Stimulated activated CD4-positive, alpha-beta T cell treated with anti-CD3 and anti-CD28 coated beads, TNF-alpha, amount 100 ng/mL, for 4 hours (primary cell): ENCODE results near the gene SORCS2.

Source experiments
- DNase-seq, 3 experiments: peaks; one replicate each; pipeline ENCODE4 v3.0.0-alpha.2; 2020; ENCODE audit warnings: low read depth in 3 of 3

Gene SORCS2

DNA sequence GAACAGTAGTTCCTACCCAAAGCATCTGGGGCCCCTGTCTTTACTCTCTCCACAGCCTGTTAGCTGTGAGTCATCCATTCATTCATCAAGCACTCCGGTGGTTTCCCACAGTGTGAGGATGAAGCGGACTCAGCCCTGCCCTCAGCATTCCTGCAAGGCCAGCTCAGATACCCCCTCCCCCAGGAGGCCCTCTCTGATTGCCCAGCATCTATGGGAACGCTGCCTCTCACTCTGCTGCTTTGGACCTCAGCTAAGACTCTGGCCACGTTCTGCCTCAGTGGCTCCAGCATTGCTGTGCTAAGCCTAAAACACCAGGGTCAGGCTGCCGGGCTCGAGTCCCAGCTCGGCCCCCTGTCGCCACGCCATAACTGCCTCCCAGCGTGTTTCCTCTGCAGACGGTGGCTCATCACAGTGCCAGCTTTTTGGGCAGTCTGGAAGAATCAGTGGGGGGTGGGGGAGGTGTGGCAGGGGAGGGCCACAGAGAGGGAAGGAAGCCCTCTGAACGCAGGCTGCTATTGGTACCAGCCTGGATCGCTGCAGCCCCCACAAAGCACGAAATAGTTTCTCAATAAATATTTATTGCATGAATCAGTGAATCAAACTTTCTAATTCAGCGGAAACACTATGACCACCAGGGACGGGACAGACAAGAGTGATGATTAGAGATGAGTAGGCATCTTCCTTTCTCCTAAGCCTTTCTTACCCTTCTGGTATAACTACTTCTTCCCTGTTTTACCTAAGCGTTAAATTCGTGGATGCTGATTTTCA is 74.4 kb downstream of the SORCS2 start:
- no peak for DNase-seq

DNA sequence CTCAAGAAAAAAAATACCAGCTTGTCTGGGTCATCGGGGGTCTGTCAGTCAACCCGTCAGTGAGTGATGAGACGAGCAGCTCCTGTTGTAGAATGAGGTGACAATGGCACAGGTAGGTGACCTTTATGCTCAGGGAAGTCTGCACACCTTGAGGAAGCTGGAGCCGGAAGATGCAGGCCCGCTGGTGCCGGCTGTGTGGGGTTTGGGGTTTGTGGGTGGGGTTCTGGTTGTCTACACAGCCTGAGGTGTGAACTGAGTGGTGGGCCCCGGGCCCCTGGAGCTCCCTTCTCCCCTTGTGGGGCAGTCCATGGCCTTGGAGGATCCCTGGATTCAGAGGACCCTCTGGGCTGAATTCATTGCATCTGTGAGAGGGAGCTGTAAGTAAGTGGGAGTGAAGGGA is 75.5 kb downstream of the SORCS2 start:
- DNase-seq: no peak

DNA sequence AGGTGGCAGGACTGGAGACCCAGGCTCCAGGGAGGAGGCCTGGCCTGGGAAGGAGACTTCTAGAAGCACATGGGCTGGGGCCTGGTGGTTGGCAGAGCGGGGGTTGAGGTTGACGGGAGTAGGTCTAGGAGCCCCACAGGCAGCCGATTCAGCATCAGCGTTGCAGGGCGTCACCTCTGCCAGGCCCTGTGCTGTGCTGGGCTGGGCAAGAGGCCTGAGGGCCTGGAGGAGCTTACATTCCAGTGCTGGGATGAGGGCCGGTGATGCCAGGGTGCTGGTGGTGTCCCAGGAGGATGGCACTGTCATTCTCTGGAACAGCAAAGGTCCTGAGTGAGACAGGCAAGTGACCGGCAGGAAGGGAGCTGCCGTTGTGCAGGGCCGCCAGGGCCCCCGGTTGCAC is 76.6 kb downstream of the SORCS2 start:
- no peak for DNase-seq

DNA sequence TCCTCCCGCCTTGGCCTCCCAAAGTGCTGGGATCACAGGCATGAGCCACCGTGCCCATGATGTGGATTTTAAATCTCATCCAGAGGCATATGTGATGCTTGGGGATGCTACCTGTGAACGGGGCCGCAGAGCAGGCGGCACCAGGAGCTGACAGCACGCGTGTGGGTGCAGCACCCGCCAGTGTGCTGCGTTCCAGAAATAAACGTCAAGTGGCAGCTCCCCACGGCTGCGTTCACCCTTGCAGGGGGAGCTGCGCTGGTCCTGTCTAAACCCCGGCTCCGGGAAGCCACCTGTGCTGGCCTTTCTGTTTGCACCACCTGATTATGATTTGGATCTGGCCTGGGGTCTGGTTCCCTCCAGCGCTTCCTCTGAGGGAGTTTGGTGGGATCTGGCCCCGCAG is 77.8 kb downstream of the SORCS2 start:
- no peak for DNase-seq

DNA sequence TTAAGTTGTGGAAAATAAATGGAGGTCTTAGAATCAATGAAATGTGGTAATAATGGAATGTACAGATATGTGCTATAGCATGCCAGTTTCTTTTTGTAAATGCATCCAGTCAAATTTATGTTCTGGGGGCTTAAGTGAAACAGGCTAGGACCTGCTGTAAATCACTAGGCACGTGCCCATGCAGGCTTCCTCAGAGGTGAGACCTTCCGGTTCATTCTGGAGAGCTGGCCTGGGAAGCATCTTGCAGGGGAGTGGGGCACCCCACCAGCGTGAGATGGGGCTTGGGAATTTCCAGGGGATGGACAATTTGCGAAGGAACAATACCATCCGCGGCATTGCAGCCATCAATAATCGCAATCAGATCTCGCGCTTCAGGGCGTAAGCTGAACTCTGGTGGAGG is 80.1 kb downstream of the SORCS2 start:
- no peak for DNase-seq

DNA sequence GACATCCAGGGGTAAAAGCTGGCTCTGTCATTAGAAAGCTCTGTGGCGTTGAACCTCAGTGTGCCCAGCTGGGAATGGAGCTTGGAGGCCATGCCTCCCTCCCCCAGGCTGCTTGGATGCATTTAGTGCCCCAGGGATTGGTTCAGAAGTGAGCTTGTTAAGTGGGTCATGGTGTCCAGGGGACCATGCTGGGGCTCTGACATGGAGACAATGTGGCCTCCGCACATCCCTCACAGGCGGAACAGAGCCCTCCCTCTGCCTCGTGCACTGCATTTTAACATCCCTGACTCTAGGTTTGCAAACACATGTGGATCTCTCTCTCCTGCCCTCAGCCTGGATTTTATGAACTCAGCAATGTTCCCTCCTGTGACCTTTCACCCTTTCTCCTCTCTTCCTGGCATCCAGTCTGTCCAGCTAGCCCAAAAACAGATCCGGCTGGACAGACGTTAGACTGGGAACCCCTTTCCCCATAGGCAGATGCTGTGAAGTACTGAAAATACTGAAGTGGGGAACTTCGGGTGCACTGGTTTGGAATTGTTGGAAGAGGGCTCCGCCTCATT is 81.5 kb downstream of the SORCS2 start:
- DNase-seq: no peak

DNA sequence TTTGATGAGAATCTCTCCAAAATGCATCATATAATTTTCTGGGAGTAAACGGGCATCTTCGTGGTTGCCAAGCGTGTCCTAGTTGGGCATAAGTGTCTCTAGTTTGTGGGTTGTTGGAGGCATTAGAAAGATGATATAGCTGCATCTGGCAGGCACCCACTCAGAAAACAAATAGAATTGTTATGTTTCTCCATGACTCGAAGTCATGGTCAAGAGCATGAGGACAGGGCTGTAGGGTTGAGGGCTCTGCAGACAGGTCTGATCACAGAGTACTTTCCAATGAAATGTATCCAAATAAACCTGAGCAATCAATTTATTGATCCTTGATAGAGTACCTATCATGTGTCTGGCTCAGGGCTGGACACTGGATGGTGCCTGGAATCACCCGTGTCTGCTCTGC is 82.7 kb downstream of the SORCS2 start:
- no peak for DNase-seq

DNA sequence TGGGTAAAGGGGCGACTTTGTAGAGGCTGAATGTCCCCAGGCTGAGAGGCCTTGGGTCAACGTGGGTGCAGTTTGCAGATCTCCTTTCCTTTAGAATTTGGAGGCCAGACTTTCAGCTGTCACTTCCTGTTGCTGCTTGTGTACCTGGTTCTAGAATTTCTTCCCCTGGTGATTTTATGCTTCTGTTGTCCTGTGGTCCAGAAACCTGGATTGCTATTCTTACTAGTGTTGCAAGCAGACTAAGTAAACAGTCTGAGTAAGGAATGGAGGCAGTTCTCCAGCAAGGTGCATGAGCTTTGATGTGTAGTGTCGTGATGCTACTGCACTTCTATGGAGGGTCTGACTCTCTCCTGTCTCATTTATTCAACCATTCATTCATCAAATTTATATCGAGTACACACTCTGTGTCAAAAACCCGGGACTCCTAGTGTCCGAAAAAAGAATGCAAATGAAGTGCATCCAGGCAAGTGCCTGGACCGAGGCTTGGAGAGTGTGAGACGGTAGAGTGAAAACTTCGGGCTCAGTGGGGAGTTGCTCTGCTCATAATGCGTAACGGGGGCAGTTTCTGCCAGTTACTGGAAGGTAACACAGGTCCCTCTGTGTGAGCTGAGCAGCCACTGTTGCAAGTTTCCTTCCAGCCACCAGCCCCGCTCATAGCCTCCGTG is 83.3 kb downstream of the SORCS2 start:
- DNase-seq: no peak

DNA sequence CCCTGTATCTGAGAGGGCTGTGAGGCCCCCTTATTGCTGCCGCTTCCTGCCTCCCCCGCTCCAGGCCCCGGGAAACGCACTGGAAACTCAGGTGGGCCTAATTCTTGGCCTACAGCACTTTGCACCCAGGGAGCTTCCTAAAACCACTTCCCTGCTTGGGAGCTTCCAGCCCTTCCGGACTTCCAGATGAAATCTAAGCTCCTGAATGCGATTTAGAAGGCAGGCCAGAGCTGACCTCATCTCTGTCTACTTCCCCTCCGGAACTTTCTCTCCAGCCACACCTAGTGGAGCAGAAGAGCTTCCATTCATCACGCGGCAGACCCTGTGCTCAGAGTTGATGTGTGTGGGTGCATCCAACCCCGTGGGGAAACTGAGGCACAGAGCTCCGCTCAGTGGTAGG is 84.2 kb downstream of the SORCS2 start:
- DNase-seq: no peak

DNA sequence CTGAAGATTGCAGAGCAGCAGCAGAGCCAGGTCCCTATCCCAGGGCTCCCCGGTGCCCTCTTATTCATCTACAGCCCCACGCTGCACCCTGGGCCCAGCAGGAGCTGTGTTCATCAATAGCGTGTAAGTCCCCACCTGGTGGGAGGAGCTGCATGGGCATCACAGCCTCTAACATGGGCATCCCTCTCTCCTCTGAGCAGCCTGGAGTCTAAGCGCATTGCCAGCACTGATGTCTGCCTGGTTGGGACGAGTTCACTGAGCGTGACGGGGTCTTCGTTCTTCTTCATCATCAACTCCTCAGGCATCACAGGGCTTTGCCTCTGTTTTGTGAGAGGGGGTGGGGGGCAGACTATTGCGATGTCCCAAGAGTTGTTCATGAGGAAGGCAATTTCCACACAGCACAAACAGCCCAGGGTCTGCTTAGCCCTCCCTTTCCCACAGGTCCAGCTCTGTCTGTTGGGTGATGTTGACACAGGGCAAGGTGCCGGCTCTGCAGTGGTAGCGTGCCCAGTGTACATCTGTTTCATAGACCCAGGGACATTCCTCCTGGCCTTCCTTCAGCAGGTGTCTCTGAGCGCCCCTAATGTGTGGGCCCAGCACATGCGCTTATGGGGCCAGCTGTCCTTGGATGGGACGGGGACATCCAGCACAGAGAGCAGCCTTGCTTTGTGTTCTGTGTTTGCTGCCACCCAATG is 85.9 kb downstream of the SORCS2 start:
- DNase-seq: no peak

DNA sequence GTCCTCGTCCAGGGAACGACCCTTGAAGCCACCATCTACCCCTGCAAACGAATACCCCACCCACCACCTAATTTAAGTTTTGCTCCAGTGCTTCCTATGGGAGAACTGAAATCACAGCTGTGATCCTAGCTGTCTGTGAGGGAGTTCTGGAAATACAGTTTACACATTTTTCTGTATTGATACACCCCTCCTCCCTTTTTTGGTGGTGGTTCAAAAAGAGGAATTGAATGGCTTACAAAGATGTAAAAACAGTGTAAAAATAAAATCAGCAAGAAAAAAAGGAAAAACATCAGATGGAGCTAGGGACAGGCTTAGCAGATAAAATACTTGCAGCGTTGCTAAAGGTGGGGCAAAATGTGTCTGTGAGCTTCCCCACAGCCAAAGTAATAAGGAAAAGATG is 86.6 kb downstream of the SORCS2 start:
- DNase-seq: no peak

DNA sequence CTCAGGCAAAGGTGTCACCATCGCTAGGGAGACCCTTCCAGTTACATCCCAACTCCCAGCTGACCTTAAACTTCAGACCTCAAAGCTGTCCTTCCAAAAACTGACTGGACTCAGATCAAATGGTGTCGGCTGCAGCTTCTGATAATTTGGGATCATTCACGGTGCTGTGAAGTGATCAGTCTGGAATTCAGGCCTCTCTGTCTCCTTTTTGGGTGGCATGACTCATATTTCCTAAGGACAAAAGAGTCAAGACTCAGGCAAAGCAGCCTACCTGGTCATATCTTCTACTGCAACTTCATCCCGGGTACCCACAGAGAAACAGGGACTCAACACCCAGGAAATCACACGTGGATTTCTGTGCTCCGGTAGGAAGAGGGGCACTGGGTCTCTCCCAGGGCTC is 87.6 kb downstream of the SORCS2 start:
- DNase-seq: no peak

DNA sequence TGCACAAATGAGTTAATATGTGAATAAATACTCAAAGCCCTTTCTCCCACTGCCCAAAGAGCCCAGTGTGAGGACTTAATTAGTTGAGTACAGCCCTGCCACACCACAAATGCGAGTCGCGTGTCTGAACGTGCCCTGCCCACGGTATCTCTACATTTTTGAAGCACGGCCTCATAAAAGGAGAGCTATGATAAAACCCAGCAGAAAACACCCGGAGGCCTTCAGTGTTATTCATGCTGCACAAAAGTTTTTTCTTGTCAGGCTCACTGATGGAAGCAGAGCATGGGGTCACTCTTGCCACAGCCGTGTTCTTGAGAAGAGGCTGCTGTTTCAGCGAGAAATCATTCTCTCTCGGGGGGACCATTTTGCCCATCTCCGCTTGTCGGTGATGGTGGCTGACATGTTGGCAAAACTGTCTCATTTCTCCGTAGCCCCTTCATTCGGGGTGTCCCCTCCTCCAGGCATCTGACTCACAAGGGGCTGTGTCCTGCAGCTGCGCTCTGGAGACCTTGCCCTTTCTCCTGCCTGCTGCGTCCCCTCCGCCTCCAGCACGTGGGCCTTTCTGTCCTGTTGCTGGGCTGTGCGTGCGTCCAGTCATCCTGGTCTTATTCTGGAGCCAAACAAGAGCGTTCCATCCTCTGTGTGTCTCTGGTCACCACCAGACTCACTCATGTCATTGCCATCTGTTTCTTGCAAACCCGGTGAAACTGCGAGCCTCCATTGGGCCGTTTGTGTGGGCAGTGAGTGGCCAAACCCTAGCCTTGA is 88.8 kb downstream of the SORCS2 start:
- no peak for DNase-seq

DNA sequence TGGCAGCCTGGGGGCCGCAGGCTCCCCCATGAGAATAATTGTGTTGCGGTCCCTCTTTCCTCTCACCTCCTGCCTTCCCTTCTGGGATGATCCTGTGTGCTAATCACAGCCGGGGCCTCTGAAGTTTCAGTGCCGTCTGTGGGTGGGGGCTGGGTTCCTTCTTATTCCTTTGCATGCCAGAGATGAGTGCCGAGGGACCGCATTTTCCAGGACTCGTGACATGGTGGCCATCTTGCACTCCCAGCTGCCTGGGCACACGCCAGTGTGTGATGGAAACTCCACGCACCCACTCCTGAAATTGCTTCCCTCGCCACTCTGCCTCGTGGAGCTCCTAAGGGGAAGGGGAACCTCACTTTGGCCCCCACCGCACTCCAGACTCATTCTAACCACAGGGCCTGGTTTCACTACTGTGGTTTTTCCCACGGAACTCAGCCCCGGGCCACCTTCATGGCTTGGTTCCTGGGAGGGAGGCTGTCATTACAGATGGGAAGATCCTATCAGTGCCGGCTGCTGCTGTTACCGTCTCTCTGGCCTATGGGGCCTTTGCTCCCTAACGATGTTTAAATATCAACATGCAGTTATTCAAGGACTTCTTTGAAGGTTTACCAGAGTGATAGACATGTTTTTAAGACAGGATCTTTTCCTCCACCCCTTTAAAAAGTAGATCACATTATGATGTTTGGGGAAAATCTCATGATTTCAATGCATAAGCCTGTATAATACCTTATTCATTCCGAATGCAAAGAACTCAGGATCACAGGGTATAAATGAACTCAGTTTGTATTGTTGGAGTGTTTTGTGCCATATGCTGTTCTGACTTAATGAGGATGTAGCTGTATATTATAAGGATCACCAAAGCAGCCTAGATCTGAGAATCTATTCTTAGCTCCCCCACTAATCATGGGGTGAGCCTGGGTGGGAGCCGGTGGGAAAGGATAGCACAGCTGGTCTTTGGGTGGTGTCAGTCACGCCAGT is 89.6 kb downstream of the SORCS2 start:
- DNase-seq: no peak

DNA sequence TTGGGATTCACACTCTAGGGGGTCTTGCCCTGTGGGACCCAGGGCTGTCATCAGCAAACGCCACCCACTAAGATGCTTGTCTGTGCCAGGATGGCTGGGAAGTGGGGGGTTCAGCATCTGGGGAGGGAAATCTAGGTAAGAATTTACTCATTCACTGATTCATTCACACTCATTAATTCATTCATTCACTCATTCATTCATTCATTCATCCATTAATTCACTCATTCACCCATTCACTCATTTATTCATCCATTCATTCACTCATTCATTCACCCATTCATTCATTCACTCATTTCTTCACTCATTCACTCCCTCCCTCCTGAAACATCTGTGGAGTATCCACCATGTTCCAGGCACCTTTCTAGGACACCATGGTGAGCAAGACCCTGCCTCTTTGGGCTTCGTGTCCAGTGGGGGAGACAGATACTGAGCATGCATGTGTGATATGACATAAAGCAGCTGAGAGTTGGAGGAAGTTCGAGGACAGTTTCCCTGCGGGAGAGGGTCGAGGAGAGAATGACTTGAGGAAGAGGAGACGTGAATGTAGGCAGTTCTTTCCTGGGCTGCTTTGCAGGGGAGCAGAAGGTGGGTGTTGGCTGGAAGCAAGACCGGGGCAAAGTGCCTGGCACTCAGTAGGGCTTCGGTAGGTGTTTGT is 90.6 kb downstream of the SORCS2 start:
- no peak for DNase-seq

DNA sequence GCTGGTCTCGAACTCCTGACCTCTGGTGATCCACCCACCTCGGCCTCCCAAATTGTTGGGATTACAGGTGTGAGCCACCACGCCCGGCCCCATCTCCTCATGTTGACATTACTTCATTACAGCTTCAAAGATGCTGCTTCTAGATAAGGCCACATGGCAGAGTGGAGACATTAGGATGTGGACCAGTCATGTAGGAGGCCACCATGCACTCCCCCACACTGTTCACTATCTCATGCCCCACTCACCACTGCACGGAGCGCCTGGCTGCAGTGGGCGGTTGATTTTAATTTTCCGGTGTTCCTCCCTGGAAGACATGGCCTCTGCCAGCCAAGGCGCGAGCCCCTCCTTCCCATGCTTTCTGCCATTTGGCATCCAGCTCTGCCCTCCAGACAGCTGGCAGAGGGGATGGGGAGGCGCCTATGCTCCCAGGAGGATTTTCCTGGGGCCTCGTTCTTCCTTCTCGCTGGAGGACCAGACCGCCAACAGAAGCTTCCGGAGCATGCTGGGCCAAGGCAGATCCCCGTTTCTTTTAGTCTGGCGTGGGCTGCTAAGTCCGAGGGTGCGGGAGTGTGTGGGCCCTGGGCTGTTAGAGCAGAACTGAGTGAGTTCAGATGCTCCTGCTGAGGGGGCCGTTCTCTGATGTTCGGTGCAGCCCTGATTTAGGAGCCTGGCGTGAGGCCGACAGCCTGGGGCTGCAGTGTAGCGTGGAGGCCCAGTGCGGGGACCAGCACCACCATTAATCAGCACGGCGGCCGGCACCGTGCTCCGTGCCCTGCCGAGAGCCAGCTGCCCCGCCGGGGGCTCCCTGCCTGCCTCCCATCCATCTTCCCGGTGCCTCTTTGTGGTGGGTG is 93.1 kb downstream of the SORCS2 start:
- no peak for DNase-seq

DNA sequence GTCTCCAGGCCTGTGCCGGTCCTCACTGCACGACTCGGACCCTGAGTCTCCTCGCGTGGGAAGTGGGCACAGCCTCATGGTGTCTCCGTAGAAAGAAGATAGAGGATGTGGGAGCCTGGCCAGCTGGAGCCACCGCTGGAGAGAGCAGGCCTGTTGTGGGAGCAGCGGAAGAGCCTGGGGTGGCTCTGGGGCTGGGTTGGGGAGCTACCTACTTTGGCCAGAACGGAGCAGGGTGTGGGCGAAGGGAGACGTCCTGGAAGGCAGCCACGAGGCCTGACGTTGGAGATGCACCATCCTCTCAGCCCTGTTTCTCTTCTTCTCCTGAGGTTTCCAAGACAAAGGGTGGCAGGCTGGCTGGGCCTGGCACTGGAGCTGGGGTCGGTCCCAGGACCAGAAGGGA is 93.8 kb downstream of the SORCS2 start:
- DNase-seq: no peak

DNA sequence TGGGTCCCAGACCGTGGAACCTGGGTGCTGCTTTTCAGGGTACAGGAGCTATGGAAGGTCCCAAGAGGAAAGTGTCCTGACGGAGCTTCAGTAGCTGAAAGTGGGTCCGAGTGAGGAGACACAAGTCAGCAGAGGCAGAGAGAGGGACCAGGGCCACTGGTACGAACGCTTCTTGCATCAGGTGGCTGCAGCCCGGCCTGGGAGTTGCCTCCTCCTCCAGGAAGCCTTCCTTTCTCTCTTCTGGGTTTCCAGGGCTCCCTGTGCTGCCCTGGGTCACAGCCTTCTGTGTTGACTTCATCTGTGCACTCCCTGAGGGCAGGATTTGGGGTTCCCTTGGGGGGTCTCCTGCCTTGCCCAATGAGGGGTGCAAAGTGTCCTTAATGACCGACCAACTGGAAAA is 94.5 kb downstream of the SORCS2 start:
- no peak for DNase-seq

DNA sequence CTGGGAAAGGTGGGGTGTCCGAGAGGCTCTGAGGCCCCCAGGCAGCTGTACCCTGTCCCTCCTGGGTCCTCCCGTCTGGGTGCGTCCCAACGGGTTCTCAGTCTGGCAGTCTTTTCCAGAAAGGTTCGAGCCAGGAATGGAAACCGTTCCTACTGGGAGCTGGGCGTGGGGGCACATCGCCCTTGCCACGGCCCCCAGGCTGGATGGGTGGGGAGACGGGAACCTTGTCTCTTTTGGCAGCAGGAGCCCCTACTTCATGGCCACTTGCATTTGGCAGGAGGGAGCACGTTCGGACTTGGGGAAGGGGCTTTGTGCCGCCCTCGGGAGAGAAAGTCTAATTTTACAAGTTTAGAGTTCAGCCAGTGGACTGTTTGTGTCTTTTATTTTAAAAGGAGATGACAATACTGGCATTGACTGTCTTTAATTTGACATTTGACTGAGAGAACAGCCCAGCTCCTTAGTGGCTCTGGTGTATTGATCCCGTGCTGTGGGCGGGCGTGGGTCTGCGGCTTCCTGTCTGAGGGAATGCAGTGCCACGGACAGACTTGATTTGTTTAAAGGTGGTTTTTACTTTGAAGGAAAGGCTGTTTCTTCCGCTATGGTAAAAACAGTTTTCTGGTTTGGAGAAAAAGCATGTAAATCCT is 95.1 kb downstream of the SORCS2 start:
- DNase-seq: no peak
